OCI-LY1 (cell line): Measurements from ENCODE around the gene SLC15A1.

Experiments
- CTCF ChIP-seq: fragments of 200-600 bp; sonication (generic), shearing (Covaris generic); IDR thresholded peaks from 2 replicates; pipeline ENCODE4 v1.5.1; 2017; ENCODE audit warnings: mild to moderate bottlenecking, antibody characterized with exemption, low read length, moderate library complexity, mixed read lengths
- EZH2 ChIP-seq: fragments of 200-600 bp; sonication (generic), shearing (Covaris generic); IDR thresholded peaks from 2 replicates; pipeline ENCODE4 v1.8.0; 2017; ENCODE audit warnings: borderline replicate concordance, mixed run types, mild to moderate bottlenecking, antibody characterized with exemption, low read length, moderate library complexity, mixed read lengths

- no peak for TF ChIP-seq CTCF
- TF ChIP-seq EZH2 = no peak
Observed at GRCh38 chr13:98722958-98723357, 29.5 kb downstream of the SLC15A1 start.
